ENCODE results near the gene BICD2. TPM values are rescaled to one million over a fixed set of nuclear protein-coding genes. Genes with fewer than 3 reads are reported as not detected.

The BICD2 gene
- total and polyA plus RNA-seq, 2 of the 8 experiments (the other 6 are each of a cell fraction or from before 2014, with no cell fraction given), result 6.6 to 22.8 TPM

GRCh38 chr9:92669890-92670708 is 94.5 kb downstream of the BICD2 start, which contains the start of gene IPPK (continued):
- TF ChIP-seq TBP (IDR thresholded peaks at IDR 0.05; ENCODE audit: low read depth, low read length) (peak; percentile 72), ATF3 (IDR thresholded peaks at IDR 0.05; ENCODE audit: insufficient read depth, low read depth, low read length) (0 out of 2 replicates have a peak, but pooled peaks have one; percentile 26), POLR2A (IDR thresholded peaks at IDR 0.05; ENCODE audit: control extremely low read depth in 1 of 2, low read depth in 2 of 2, low read length in 2 of 2) (peak in 1 of 2 experiments; percentile 79; a peak in 2 of 3 replicates), CBX8 (IDR thresholded peaks at IDR 0.05; ENCODE audit: borderline replicate concordance, low read depth, low read length) (no peak), RAD21 (IDR thresholded peaks at IDR 0.05 in 1 of 2, conservative IDR thresholded peaks at IDR 0.05 in 1 of 2; ENCODE audit: low read depth in 2 of 2, low read length in 2 of 2) (peak in 1 of 2 experiments; percentile 1; a peak in 1 of 4 replicates), BRCA1 (IDR thresholded peaks at IDR 0.05; ENCODE audit: low read depth, low read length) (no peak), NRF1 (IDR thresholded peaks at IDR 0.05; ENCODE audit: low read depth, low read length) (no peak), CTBP2 (IDR thresholded peaks at IDR 0.05; ENCODE audit: borderline replicate concordance, insufficient read depth, insufficient read length, low read length) (no peak), RNF2 (IDR thresholded peaks at IDR 0.05; ENCODE audit: borderline replicate concordance, low read depth, low read length, missing control alignments, poor library complexity, severe bottlenecking) (no peak), SP4 (IDR thresholded peaks at IDR 0.05; ENCODE audit: low read length) (no peak), MAX (IDR thresholded peaks at IDR 0.05) (peak; percentile 47; the same call in 1 of the 2 replicates), RXRA (IDR thresholded peaks at IDR 0.05; ENCODE audit: insufficient read depth, low read depth, low read length) (no peak), GABPA (IDR thresholded peaks at IDR 0.05; ENCODE audit: borderline replicate concordance, insufficient read depth, low read length) (peak; percentile 98), SP2 (IDR thresholded peaks at IDR 0.05; ENCODE audit: low read length) (no peak), SUZ12 (IDR thresholded peaks at IDR 0.05; ENCODE audit: low read length) (no peak), JUN (IDR thresholded peaks at IDR 0.05; ENCODE audit: low read depth, low read length) (no peak), TAF7 (optimal IDR thresholded peaks at IDR 0.05; ENCODE audit: borderline replicate concordance, low read depth, low read length) (peak; percentile 64), CTCF (IDR thresholded peaks at IDR 0.05; ENCODE audit: control extremely low read depth in 1 of 3, insufficient read depth in 1 of 3, low read depth in 1 of 3, low read length in 3 of 3) (peak in 1 of 3 experiments; percentile 1; a peak in 1 of 4 replicates), KDM5A (IDR thresholded peaks at IDR 0.05; ENCODE audit: low read length) (peak; percentile 70; the same call in 1 of the 2 replicates)

Measured in H1 (cell line).